ENCODE measurements around the gene IGFBPL1.

The IGFBPL1 gene

GRCh38 chr9:38375572-38375963 is 48.7 kb downstream of the IGFBPL1 start:
- in situ Hi-C loops (cut with HindIII; ENCODE audit: low sequenced_read_pairs), result loop anchor here (25.0 kb wide), 1 partner anchor 638 kb away; no protein-coding TSS in a partner anchor
- no peak for DNase-seq (ENCODE audit: low read depth)
- TF ChIP-seq, protein P1, sequence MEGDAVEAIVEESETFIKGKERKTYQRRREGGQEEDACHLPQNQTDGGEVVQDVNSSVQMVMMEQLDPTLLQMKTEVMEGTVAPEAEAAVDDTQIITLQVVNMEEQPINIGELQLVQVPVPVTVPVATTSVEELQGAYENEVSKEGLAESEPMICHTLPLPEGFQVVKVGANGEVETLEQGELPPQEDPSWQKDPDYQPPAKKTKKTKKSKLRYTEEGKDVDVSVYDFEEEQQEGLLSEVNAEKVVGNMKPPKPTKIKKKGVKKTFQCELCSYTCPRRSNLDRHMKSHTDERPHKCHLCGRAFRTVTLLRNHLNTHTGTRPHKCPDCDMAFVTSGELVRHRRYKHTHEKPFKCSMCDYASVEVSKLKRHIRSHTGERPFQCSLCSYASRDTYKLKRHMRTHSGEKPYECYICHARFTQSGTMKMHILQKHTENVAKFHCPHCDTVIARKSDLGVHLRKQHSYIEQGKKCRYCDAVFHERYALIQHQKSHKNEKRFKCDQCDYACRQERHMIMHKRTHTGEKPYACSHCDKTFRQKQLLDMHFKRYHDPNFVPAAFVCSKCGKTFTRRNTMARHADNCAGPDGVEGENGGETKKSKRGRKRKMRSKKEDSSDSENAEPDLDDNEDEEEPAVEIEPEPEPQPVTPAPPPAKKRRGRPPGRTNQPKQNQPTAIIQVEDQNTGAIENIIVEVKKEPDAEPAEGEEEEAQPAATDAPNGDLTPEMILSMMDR (IDR thresholded peaks at IDR 0.05; ENCODE audit: low read depth, low read length, missing control alignments), result no peak
- no peak overlapping the region for H3K4me3 ChIP-seq (ENCODE audit: low read depth, low read length)

DNA sequence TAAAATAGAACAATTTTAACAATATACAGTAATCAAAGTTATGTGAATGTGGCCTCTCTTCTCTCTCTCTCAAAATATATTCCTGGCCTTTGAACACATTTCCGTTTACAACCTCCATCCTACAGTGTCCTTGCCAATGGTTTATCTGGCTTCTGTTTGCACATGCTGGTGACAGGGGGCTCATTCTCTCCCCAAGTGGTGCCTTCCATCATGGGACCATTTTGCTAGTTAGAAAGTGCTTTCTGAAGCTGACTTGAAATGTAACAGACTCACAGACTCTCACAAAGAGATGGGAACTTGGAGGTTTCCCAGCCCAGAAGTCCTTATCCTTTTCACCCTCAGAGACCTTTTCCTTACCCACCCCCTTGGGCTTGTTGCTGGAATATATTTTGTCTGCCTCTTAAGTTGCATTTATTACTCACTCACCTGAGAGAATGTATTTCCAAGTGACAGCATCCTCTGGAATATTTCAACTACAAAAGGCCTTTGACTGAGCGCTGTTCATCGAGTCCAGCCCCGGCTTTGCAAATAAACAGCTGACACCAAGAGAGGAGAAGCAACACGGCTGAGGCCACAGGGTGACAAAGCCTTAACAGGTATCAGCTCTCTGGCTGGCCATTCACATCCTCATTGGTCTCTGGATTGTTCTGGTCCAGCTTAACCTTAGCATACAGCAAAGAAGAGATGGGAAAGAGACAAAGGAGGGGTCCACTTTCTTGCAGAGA is 49.2 kb downstream of the IGFBPL1 start:
- no peak for DNase-seq (ENCODE audit: low read depth)
- in situ Hi-C loops (cut with HindIII; ENCODE audit: low sequenced_read_pairs), result loop anchor here (25.0 kb wide), 1 partner anchor 638 kb away; no protein-coding TSS in a partner anchor
- TF ChIP-seq, protein P1 (IDR thresholded peaks at IDR 0.05; ENCODE audit: low read depth, low read length, missing control alignments), result no peak
- H3K4me3 ChIP-seq (ENCODE audit: low read depth, low read length), result no peak overlapping the region

DNA sequence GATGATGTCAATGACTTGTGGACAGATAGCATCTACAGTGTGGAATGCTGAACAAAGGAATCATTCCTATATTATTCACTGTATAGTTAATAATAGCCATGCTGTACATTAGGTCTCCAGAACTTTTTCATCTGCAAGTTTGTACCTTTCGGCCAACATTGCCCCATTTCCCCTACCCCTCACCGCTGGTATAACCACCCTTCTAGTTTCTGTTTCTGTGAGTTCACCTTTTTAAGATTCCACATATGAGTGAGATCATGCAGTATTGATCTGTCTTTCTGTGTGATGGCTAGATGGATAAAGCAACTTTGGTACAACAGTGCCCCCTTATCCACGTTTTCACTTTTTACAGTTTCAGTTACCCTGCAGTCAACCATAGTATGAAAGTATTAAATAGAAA is 50.6 kb downstream of the IGFBPL1 start:
- no peak overlapping the region for H3K4me3 ChIP-seq (ENCODE audit: low read depth, low read length)
- TF ChIP-seq, protein P1 (IDR thresholded peaks at IDR 0.05; ENCODE audit: low read depth, low read length, missing control alignments), result no peak
- no peak for DNase-seq (ENCODE audit: low read depth)
- in situ Hi-C loops (cut with HindIII; ENCODE audit: low sequenced_read_pairs), result no loop called here

DNA sequence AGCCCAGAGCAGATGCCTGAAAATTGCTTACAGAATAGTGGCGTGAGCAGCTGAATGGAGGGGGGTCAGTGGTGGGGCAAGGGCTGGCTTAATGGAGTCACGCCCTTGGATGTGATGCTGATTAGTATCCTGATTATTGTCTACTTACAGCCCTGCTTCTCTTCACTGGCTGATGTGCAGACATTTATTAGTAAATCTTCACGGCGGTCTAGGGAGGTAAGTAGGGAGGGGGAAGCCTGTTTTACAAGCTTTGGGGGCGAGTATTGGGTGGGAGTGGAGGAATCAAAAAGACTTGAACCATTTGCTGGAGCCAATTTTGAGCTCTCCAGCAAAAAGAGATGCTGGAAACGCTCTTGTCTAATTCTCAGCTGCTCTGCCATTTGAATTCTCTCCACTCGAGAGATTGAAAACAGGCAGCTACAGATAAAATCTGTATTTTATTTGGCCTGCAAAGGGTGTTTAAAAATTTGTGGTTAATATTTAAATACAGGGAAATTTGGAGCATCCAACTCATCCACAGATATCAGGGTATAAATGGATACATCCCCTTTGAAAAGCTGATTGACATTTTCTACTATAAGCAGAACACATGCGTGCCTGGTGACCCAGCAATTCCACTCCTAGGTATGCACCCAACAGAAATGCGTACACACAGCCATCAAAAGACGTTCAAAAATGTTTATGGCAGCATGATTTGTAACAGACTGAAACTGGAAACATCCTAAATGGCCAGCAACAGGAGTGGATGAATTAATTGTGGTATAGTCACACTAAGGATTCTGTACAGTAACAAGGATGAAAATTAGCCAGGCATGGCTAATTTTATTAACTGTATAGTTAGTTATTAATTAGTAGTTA is 51.3 kb downstream of the IGFBPL1 start:
- TF ChIP-seq, protein P1 (IDR thresholded peaks at IDR 0.05; ENCODE audit: low read depth, low read length, missing control alignments), result no peak
- in situ Hi-C loops (cut with HindIII; ENCODE audit: low sequenced_read_pairs), result no loop called here
- DNase-seq (ENCODE audit: low read depth), result no peak
- no peak overlapping the region for H3K4me3 ChIP-seq (ENCODE audit: low read depth, low read length)

DNA sequence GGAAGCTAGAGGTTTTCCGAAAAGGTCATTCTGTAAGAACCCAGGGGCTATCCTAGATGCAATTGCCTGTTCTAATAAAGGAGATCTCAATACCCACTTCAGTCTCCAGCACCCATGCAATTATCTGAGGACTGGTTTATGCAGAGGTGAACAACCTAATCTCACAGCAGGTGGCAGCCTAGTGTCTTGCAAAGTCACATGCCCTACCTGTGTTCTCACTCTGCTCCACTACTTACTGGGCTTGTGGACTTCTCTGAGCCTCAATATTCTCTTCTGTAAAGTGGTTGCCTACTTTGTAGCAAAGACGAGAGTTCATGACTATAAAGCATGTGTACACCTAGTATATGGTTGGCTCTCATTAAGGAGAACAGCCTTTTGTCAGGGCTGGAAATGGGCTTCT is 52.8 kb downstream of the IGFBPL1 start:
- DNase-seq (ENCODE audit: low read depth), result no peak
- TF ChIP-seq, protein P1 (IDR thresholded peaks at IDR 0.05; ENCODE audit: low read depth, low read length, missing control alignments), result no peak
- in situ Hi-C loops (cut with HindIII; ENCODE audit: low sequenced_read_pairs), result no loop called here
- H3K4me3 ChIP-seq (ENCODE audit: low read depth, low read length), result no peak overlapping the region

GRCh38 chr9:38370176-38370575 is 54.1 kb downstream of the IGFBPL1 start:
- TF ChIP-seq, protein P1 (IDR thresholded peaks at IDR 0.05; ENCODE audit: low read depth, low read length, missing control alignments), result no peak
- no peak overlapping the region for H3K4me3 ChIP-seq (ENCODE audit: low read depth, low read length)
- in situ Hi-C loops (cut with HindIII; ENCODE audit: low sequenced_read_pairs), result no loop called here
- DNase-seq (ENCODE audit: low read depth), result no peak

All from astrocyte of the cerebellum (primary cell).